Measurements from ENCODE around the gene PLXNA4. TPM values are rescaled to one million over a fixed set of nuclear protein-coding genes. Genes with fewer than 3 reads are reported as not detected.

Gene PLXNA4
- total RNA-seq, 1 donor from 2014 or later = 21.7 TPM

GRCh38 chr7:132537456-132538145, 38.7 kb downstream of the PLXNA4 start:
- Mint-ChIP-seq H3K27ac (ENCODE audit: unreplicated experiment) (no peak overlapping the region), H3K4me1 (peaks cover 48% of the 10 kb centered on the region), H3K36me3 (ENCODE audit: low read depth) (peaks cover 5% of the 10 kb centered on the region), H3K9me3 (no peaks in the 10 kb centered on the region), H3K4me3 (no peak overlapping the region), H3K27me3 (ENCODE audit: low read depth) (no peaks in the 10 kb centered on the region)
- TF ChIP-seq CTCF (conservative IDR thresholded peaks at IDR 0.05) = no peak
- no peak for DNase-seq (ENCODE audit: low read depth, low spot score)

GRCh38 chr7:132536654-132537395, 39.4 kb downstream of the PLXNA4 start:
- no peak overlapping the region for H3K27ac Mint-ChIP-seq (ENCODE audit: unreplicated experiment)

DNA sequence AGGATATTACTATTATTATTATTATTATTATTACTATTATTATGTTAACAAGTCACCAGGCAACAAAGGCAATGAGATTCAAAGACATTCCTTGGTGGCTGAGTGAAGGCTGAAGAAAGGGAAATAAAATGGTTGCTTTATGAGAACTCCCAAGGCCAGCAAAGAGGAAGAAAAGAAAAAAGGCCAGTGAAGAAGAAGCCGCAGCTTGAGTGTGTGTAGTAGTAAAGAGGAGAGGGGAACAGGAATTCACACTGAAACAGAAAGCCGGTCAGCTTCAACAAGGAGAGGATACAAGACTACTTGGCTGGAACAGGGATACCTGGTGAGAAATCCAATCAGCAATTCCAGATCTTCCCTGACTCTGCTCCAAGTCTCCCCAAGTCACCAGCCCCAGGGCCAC, 42.4 kb downstream of the PLXNA4 start:
- no peak for DNase-seq (ENCODE audit: low read depth, low spot score)
- Mint-ChIP-seq H3K9me3 (no peaks in the 10 kb centered on the region), H3K27ac (ENCODE audit: unreplicated experiment) (peak overlapping the region; percentile 9), H3K4me3 (no peak overlapping the region), H3K36me3 (ENCODE audit: low read depth) (peaks cover 5% of the 10 kb centered on the region), H3K4me1 (peaks cover 28% of the 10 kb centered on the region), H3K27me3 (ENCODE audit: low read depth) (no peaks in the 10 kb centered on the region)
- TF ChIP-seq CTCF (conservative IDR thresholded peaks at IDR 0.05) = no peak

More at GRCh38 chr7:132536654-132537395, 39.4 kb downstream of the PLXNA4 start:
- DNase-seq (ENCODE audit: low read depth, low spot score) = no peak
- no peak for TF ChIP-seq CTCF (conservative IDR thresholded peaks at IDR 0.05)
- H3K4me1 Mint-ChIP-seq = peaks cover 48% of the 10 kb centered on the region
- peaks cover 5% of the 10 kb centered on the region for H3K36me3 Mint-ChIP-seq (ENCODE audit: low read depth)
- H3K27me3 Mint-ChIP-seq (ENCODE audit: low read depth) = no peaks in the 10 kb centered on the region
- no peak overlapping the region for H3K4me3 Mint-ChIP-seq
- H3K9me3 Mint-ChIP-seq = no peaks in the 10 kb centered on the region

DNA sequence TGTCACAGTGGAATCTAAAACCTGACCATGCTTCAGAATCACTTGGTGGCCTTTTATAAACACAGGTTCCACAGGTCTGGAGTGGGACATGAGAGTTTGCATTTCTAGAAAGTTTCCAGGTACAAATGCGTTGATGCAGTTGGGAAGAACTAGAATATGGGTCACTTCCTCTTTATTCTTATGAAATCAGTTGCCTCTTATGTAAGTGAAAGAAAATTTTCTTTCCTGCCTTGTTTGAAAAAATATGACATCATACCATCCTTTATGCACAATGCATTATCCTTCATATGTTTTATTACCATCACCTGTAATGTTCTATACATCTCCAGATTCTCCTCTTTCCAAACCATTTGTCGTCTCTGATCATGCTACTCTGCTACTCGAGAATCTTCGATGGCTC, 44.0 kb downstream of the PLXNA4 start:
- TF ChIP-seq CTCF (conservative IDR thresholded peaks at IDR 0.05) = no peak
- H3K27me3 Mint-ChIP-seq (ENCODE audit: low read depth) = no peaks in the 10 kb centered on the region

GRCh38 chr7:132531562-132531961, 44.7 kb downstream of the PLXNA4 start:
- H3K4me1 Mint-ChIP-seq = peaks cover 12% of the 10 kb centered on the region
- no peak overlapping the region for H3K27ac Mint-ChIP-seq (ENCODE audit: unreplicated experiment)
- H3K9me3 Mint-ChIP-seq = no peaks in the 10 kb centered on the region
- no peaks in the 10 kb centered on the region for H3K27me3 Mint-ChIP-seq (ENCODE audit: low read depth)
- peaks cover 5% of the 10 kb centered on the region for H3K36me3 Mint-ChIP-seq (ENCODE audit: low read depth)
- no peak for TF ChIP-seq CTCF (conservative IDR thresholded peaks at IDR 0.05)
- DNase-seq (ENCODE audit: low read depth, low spot score) = no peak
- H3K4me3 Mint-ChIP-seq = no peak overlapping the region

More for the DNA sequence above, 44.0 kb downstream of the PLXNA4 start:
- Mint-ChIP-seq H3K27ac (ENCODE audit: unreplicated experiment) (no peak overlapping the region), H3K4me3 (no peak overlapping the region), H3K36me3 (ENCODE audit: low read depth) (peaks cover 5% of the 10 kb centered on the region), H3K9me3 (no peaks in the 10 kb centered on the region), H3K4me1 (peaks cover 13% of the 10 kb centered on the region)
- DNase-seq (ENCODE audit: low read depth, low spot score) = no peak
